NCI-H1930 (cell line): Measurements from ENCODE around the gene KRT6A.

Experiments
- DNase-seq, 2 experiments: peaks; one replicate each; lab custom pipeline; 2025; lab: John Stamatoyannopoulos, UW

KRT6A gene

DNA sequence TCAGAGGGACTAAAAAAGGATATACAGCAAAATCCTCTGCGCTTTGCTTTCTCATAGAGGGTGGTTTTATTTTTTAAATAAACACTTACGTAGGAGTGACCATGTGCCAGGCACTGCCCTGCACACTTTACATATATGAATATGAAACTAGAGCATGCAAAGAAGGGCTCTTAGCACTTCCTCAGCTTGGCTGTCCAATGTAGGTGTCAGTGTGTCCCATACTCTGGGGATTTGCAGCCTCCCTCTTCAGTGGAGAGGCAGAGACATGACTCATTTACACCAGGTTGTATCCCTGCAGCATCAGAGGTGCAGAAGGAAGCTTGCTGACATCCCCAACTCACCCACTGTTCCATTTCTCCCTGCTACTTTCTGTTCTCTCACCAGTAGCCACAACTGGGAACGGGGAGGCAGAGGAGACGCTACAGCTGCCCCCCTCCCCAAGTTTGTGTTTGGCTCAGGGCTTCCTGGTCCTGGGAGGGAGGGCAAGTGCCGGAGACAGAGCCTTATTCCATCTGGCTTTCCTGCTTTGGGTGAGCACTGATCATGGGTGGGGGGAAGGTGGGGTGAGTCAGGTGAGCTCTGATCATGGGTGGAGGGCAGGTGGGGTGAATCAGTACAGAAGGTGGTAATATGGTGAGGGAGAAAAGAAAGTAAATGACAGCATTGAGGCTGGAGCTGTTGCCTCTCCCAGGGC lies 32.0 kb upstream of the KRT6A start:
- DNase-seq, result no peak

DNA sequence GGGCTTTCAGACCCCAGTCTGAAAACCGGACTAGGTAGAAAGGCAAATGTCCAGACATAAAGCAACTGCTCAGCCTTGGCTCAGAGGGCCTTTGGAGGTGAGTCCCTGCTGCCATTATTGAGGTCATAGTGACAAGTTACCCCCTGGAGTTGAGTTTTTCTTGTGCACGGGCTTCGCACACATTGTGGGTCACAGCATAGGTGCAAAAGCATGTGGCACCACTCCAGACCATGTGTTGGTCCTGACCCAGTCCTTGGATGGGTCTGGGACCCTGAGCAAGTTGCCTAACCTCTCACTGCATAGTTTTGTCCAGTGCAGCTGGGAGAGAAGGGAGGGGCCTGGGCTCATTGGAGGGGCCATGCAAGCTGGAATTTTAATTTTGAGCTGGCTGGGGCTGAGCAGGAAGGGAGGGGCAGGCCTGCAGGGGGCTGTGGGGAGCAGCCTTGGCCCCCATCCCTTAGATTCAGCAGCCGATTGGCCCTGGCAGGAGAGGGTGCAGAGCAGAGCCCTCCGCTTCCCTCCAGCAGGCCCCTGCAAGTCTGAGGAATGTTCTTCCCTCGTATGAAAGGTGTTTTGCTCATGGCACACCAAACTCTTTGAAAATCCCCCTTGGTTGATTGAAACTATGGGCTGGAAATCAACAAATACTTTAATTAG lies 31.3 kb upstream of the KRT6A start:
- DNase-seq, result no peak

DNA sequence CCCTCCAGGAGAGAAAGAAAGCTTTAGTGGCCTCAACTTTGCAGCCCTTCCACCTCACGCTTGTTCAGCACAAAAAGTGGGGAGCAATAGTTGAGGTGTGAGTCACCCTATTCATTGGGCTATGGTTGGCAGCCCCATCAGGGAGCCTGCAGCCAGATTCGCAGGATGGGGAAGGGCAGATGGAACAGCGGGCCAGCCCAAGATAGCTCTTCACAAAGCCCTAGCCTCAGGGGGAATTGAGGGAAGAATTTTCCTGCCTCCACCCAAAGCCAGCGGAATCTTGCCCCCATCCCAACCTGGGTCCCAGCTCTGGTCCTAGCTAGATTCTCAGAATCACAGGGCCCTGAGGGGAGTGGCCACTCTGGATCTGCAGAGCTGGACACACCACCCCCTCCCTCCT lies 30.8 kb upstream of the KRT6A start:
- DNase-seq, result no peak

DNA sequence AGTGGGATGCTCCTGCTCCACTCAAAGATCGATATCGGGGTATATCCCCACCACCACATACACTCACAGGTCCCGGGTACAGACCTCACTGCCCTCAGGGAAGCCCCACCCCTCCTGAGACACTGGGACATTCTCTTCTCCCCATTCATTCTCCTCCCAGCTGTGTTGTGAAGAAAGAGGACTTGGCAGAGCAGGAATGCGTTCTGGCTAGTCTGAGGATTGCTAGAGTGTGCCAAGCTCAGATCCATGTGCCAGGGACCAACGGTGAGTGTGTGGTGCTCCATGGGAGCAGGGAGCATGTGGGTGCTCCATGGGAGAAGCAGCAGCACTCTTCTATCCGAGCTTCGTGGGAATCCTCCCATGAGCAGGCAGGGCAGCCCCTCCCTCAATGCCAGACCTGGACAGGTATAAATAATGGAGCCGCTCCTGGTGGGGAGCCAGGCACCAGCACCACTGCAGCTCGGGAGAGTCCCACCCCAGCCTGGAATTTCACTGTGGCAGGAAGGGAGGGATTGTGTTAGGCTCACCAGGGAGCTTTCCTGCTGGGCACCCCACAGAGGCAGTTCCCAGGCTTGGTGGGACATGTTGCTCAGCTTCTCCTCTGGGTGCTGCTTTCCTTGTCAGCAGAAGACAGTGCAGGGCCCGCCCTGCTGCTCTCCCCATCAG lies 29.4 kb upstream of the KRT6A start:
- no peak for DNase-seq

DNA sequence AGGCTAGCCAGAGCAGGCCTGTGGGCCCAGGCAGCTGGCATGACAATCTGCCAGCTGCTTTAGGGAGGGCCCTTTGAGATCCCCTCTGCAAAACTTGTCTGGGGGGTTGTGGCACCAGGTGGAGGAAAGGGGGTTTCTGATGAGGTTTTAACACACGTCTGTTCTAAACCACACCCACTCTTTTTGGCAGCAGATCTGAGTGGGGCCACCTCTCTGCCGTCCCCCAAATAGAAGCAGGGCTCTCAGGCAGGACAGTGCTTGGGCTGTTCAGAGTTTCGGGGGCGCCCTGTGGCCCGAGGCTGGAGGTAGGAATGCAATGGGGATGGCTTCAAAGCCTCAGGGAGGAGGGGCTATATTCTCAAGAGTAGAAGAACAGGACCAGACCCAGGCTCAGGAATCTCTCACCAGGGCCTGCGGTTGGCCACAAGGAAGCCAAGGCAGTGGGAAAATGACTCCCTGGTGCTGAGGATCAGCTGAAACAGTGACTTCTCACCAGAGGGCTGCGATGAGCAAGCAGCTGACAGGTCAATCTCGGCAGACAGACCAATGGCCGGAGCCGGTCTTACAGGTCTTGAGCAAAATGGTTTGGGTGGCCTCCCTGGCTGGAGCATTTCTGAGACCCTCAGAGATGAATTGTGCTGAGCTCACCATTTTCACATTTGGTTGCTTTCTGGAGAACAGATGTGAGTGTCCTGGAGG lies 28.7 kb upstream of the KRT6A start:
- no peak for DNase-seq

DNA sequence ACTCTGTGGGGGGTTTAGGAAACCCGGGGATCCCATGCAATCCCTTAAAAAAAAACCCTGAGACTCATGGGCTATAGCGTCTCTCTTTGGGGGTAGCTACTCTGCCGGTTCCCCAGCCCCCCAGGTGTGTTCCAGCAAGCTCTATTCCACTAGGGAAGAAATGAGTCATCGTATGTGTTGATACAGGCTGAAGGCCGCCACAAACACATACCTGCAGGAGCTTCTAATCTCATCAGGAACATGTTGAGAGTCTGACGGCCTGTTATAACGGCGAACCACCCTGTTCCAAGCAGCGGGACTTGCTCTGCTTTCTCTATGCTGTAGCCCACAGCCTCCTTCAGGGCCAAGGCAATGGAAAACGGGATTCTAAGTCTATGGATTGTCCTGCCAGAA lies 28.1 kb upstream of the KRT6A start:
- no peak for DNase-seq

DNA sequence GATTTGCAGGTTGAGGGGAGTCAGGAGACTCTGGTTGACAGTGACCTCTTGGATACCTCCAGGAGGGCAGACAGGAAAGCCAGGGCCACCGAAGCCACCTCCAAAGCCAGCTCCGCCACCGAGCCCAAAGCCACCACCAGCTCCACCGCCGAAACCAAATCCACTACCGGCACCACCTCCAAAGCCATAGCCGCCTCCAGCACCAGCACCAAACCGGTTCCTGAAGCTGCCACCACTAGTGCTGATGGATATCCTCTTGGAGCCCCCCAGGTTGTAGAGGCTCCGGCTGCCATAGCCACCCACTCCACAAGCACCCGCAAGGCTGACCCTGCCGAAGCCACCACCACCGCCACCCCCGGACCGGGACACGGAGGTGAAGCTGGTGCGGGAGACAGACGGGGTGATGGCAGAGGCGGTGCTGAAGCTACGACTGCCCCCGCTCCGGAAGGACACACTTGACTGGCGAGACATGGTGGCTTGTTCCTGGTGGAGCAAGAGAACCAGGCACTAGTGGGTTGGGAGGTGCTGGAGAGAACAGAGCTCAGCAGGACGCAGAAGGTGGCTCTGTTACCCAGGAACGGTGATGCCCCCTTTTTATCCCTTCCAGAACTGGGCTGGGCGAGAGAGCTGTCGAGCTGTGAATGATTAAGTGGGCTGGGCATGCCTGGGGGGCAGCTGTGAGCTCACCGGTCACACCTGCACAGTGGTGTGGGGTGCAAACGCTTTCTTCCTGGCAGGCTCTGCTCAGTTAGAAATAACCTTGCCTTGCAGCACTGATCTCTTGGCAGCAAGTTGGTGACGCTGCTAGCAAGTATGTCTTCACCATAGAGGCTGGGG lies 27.0 kb upstream of the KRT6A start, which contains the start of gene KRT5:
TSS of gene KRT5 (minus strand) at position 569 of the 837 bp plus-strand sequence. CDS start at position 471, 98 bp downstream.
- no peak for DNase-seq

DNA sequence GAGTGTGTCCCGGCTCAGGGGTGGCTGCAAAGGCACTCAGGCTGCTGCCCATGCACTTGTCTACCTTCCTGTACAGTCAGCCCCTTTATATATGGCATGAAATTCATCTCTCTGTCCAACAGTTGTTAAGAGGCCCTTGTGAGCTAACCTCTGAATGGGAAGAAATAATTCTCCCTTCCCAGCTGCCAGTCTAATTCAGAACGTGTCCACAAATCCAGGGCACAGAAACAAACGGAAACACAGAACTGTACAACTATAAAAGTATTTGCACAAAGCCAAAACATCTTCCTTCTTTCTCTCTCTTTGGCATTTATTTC lies 26.3 kb upstream of the KRT6A start:
- DNase-seq, result no peak

DNA sequence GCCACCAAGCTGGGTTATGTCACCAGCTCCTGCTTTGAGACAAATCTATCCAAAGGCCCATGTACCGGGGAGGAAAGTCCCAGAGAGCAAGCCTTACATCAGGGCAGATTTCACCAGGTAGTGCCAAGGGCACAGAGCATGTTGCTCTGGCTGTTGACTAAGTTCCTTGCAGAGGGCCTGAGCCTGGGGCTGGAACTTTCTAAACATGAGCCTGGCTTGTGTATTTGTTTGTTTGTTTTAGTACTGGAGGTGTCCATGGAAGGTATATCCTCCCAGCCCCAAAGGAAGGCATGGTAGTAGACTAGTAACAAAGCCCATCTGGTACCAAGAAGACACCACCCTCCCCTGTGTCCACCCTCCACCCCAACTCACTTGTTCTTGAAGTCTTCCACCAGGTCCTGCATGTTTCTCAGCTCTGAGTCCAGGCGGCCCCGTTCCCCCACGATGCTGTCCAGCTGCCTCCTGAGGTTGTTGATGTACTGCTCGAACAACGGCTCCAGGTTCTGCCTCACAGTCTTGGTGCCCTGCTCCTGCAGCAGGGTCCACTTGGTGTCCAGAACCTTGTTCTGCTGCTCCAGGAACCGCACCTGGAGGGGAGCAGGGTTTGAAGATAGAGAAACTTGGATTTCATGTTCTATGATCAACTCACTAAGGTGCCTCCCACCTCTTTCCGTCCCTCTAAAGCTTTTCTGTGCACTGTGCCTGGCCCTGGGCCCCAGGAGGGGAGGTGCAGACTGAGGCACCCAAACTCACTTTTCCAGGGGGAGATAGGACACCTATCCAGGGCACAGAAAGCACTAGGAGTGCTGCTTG lies 25.7 kb upstream of the KRT6A start:
- DNase-seq, result no peak

DNA sequence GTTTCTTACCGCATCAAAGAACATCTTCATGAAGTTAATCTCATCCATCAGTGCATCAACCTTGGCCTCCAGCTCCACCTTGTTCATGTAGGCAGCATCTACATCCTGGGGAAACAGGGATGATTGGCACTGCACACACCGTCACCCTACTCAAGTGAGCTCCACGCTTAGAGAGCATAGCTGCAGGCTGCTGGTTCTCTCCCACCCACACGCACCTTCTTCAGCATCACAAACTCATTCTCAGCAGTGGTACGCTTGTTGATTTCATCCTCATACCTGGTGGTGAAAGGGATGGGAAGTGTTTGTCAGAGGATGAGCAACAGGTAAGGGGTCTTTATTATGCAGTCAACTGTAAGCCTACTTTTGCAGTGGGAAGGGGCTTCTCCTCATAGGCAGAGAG lies 24.8 kb upstream of the KRT6A start:
- no peak for DNase-seq

DNA sequence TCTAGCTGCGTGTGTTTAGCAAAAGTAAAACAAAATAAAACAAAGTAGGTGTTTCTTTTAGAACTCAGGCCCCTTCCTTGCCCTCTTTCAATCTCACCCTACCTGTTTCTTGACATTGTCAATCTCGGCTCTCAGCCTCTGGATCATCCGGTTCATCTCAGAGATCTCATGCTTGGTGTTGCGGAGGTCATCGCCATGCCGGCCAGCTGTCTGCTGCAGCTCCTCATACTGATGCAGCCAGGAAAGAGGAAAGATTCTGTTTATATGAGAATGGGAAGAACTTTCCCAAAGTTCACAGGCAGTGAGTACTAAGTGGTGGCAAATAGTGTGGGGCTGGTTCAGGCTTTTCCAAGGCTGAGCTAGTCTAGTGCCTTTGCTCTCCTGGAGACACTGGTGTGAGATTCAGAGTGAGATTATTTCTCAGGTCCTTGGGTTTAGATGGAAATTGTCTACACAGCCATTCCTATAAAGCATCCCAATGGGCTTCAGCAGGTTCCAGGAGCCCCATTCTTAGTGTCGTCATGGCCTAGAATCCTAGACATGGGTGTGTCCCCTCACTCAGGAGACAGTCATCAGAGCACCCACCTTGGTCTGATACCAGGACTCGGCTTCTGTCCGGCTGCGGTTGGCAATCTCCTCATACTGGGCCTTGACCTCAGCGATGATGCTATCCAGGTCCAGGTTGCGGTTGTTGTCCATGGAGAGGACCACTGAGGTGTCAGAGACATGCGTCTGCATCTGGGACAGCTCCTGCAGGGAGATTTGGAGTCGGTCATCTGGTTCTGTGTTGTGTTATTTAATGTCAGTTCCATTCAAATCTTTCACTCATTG lies 24.2 kb upstream of the KRT6A start:
- DNase-seq, result no peak

DNA sequence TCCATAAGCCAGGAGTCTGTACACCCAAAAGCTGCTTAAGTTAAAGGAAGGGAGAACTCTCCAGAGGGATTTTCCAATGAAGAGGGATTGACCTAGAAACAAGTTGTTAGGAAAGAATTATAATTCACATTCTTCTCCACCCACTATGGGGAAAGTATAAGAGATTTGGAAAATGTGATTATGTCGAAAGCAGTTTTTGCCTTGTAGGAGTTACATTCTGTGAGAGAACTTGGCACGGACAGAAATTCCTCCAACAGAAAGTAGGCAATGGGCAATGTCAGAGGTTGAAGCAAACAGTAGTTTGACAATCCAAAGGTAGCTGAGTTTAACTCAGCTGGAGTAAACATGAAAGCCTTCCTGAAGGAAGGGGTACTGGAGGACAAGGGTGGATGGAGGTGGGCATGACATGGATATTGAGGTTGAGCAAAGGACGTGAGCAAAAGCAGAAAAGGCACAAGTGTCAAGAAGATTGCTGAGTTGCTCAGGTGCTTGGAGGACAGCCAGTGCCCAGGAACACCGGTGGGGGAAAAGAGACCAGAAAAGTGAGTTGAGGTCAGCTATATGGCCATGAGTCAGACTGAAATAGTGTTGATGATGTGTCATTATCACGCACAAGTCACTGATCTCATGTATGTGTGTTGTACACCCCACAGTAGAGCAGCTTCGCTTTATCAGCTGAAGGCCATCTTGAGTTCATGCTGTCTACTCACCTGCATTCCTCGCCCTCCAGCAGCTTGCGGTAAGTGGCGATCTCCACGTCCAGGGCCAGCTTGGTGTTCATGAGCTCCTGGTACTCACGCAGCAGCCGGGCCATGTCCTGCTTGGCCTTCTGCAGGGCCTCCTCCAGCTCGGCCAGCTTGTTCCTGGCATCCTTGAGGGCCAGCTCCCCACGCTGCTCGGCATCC lies 23.1 kb upstream of the KRT6A start:
- DNase-seq, result no peak

DNA sequence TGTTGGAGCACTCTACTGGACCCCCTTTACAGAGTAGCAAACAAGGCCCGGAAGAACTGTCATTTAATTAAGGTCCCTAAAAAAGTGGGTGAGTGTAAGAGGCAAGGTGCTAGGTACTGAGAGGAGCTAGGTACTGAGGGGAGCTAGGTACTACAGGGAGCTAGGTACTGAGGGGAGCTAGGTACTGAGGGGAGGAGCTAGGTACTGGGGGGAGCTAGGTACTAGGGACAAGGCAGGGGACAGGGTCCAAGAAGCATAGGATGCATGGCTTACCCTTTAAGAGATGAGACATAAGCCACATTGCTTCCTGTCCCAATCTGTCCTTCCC lies 22.2 kb upstream of the KRT6A start:
- no peak for DNase-seq

DNA sequence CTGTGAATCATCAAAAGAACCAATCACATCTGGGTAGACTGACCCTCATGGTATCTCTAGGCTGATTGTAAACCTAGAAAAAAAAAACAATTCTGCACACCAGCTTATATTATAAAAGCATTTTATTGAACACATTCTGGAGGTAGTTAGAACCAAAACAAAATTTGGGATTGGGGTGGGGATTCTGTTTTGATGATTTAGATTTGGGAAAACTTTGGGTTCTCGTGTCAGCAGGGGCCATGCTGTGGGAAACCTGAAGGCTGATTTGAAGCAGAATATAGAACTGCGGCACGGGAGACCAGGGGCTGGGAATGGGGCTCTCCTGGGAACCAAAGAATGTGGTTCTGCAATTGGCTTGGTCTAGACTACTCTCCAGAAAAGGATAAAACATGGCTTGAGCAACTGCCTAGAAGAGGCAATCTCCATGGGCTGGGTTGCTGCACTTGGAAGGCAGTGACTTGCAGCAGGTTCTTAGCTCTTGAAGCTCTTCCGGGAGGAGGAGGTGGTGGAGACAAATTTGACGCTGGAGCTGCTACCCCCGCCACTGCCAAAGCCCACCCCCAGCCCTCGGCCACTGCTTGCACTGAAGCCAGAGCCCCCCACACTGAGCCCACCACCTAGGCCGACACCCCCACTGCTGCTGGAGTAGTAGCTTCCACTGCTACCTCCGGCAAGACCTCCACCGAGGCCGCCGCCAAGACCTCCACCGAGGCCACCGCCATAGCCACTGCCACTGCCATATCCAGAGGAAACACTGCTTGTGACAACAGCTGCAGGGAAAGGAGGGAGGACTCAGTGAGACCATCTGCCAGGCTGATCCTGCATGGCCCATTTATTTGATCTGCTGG lies 21.6 kb upstream of the KRT6A start:
- DNase-seq, result no peak

DNA sequence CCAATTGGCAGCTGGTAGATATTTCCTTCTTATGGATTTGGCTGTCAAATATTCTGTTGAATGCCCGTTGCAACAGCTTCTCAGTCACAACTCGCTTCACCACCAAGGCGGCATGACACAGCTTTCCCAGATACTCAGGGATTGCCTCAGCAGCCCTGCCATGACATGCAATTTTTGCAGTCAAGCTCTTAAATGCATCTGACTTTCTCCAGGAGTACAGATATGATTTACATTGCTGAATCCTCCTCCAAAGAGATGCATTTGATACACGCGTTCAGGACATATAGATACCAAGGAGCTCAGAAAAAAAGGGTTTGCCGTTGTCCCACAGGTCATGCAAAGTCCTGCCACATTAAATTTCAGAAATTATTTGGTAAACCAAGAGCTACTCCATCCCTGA lies 20.7 kb upstream of the KRT6A start:
- DNase-seq, result no peak

DNA sequence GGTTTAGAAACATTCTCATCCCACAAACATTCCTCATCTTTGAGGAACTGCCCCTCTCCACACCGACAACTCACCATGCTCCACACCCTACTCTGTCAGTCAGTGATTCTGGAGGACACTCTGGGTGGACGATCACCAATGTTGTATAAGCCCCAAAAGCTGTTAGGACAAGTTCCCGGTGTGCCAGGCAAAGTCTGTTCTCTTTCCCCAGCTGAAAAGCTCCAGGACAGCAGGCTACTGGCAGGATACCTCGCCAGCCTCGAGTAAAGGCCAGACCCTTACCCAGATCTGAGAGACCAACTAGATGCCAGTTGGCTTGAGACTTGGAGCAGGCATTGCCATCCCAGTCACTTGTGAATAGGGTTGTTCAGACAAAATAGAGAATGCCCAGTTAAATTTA lies 15.2 kb upstream of the KRT6A start:
- no peak for DNase-seq

DNA sequence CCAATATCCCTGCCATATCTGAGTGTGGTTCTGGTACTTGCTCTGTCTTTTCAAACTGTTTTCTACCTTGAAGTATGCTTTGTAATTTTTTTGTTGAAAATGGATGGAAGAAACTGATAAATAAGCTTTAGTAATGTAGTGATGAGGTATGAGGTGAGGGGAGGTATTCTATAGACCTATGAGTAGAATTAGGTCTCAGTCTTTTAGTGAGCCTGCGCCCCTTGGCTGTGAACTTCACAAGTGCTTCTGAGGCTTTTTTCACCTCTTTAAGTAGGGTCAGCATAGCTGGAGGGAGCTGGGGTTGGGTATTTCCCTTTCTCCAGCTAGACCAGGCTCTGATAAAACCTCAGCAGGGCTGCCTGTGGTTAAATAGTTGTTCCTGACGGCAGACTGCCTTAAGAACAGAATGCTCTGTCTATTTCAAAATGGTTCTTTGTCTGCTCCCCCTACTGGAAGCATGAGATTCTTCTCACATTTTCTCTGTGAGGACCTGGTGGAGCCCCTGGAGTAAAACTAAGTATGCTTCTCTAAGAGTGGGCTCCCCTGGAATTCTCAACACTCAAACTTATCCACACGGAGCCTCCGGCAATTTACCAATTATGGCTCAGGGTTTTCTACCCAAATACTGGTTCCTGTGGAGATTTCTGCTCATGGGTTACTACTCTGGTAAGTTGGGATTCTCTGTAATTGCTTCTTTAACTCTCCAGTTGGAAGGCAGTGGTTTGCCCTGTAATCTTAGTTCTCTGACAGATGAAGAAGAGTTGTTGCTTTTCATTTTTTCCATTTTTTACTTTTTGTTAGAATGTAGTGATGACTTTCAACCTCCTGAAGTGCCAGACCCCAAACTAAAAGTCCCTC lies 14.0 kb upstream of the KRT6A start:
- peak in 1 of 2 experiments; percentile 22 for DNase-seq
